ENCODE results near the gene VASN.

Gene VASN

GRCh38 chr16:4412159-4412558 is 40.5 kb downstream of the VASN start:
- H3K9ac ChIP-seq (ENCODE audit: insufficient read length, low read depth) = no peak overlapping the region
- H3K4me1 ChIP-seq (ENCODE audit: insufficient read depth, insufficient read length) = peaks cover 15% of the 10 kb centered on the region
- peaks cover 6% of the 10 kb centered on the region for H3K27me3 ChIP-seq (ENCODE audit: insufficient read depth, insufficient read length)
- H3K9me3 ChIP-seq (ENCODE audit: insufficient read depth, low read length) = no peaks in the 10 kb centered on the region
- no peak overlapping the region for H3K4me3 ChIP-seq (ENCODE audit: insufficient read length, low read depth)
- TF ChIP-seq SUZ12 (IDR thresholded peaks at IDR 0.05; ENCODE audit: extremely low read depth, insufficient read depth, insufficient read length) (no peak), ZNF274 (IDR thresholded peaks at IDR 0.05; ENCODE audit: low read depth, low read length) (no peak), YY1 (IDR thresholded peaks at IDR 0.05; ENCODE audit: insufficient read depth, insufficient read length) (no peak)
- H3K36me3 ChIP-seq (ENCODE audit: insufficient read depth, insufficient read length, low read length) = peaks cover 29% of the 10 kb centered on the region
- no peak for DNase-seq (ENCODE audit: low read depth, low spot score)

GRCh38 chr16:4412854-4413253 is 41.2 kb downstream of the VASN start:
- peaks cover 22% of the 10 kb centered on the region for H3K36me3 ChIP-seq (ENCODE audit: insufficient read depth, insufficient read length, low read length)
- no peak overlapping the region for H3K4me3 ChIP-seq (ENCODE audit: insufficient read length, low read depth)
- H3K27me3 ChIP-seq (ENCODE audit: insufficient read depth, insufficient read length) = peaks cover 10% of the 10 kb centered on the region
- DNase-seq (ENCODE audit: low read depth, low spot score) = no peak
- H3K4me1 ChIP-seq (ENCODE audit: insufficient read depth, insufficient read length) = peaks cover 15% of the 10 kb centered on the region
- no peaks in the 10 kb centered on the region for H3K9me3 ChIP-seq (ENCODE audit: insufficient read depth, low read length)
- no peak overlapping the region for H3K9ac ChIP-seq (ENCODE audit: insufficient read length, low read depth)
- TF ChIP-seq YY1 (IDR thresholded peaks at IDR 0.05; ENCODE audit: insufficient read depth, insufficient read length) (no peak), ZNF274 (IDR thresholded peaks at IDR 0.05; ENCODE audit: low read depth, low read length) (no peak), SUZ12 (IDR thresholded peaks at IDR 0.05; ENCODE audit: extremely low read depth, insufficient read depth, insufficient read length) (no peak)

GRCh38 chr16:4414187-4414917 is 42.7 kb downstream of the VASN start:
- Histone ChIP-seq H3K4me1 (ENCODE audit: insufficient read depth, insufficient read length) (peaks cover 14% of the 10 kb centered on the region), H3K4me3 (ENCODE audit: insufficient read length, low read depth) (no peak overlapping the region), H3K27me3 (ENCODE audit: insufficient read depth, insufficient read length) (peaks cover 10% of the 10 kb centered on the region), H3K9me3 (ENCODE audit: insufficient read depth, low read length) (no peaks in the 10 kb centered on the region), H3K36me3 (ENCODE audit: insufficient read depth, insufficient read length, low read length) (peaks cover 14% of the 10 kb centered on the region), H3K9ac (ENCODE audit: insufficient read length, low read depth) (no peak overlapping the region)
- TF ChIP-seq SUZ12 (IDR thresholded peaks at IDR 0.05; ENCODE audit: extremely low read depth, insufficient read depth, insufficient read length) = no peak
- TF ChIP-seq YY1 (IDR thresholded peaks at IDR 0.05; ENCODE audit: insufficient read depth, insufficient read length) = no peak
- no peak for TF ChIP-seq ZNF274 (IDR thresholded peaks at IDR 0.05; ENCODE audit: low read depth, low read length)
- no peak for DNase-seq (ENCODE audit: low read depth, low spot score)

GRCh38 chr16:4415538-4416199 is 44.0 kb downstream of the VASN start:
- TF ChIP-seq YY1 (IDR thresholded peaks at IDR 0.05; ENCODE audit: insufficient read depth, insufficient read length) (no peak), SUZ12 (IDR thresholded peaks at IDR 0.05; ENCODE audit: extremely low read depth, insufficient read depth, insufficient read length) (no peak), ZNF274 (IDR thresholded peaks at IDR 0.05; ENCODE audit: low read depth, low read length) (no peak)
- Histone ChIP-seq H3K27me3 (ENCODE audit: insufficient read depth, insufficient read length) (peaks cover 10% of the 10 kb centered on the region), H3K4me1 (ENCODE audit: insufficient read depth, insufficient read length) (peaks cover 10% of the 10 kb centered on the region), H3K4me3 (ENCODE audit: insufficient read length, low read depth) (peak overlapping the region; percentile 85), H3K9me3 (ENCODE audit: insufficient read depth, low read length) (no peaks in the 10 kb centered on the region), H3K36me3 (ENCODE audit: insufficient read depth, insufficient read length, low read length) (peaks cover 14% of the 10 kb centered on the region), H3K9ac (ENCODE audit: insufficient read length, low read depth) (peak overlapping the region; percentile 86)
- no peak for DNase-seq (ENCODE audit: low read depth, low spot score)

GRCh38 chr16:4416200-4417032 is 44.8 kb downstream of the VASN start, which contains the start of gene CORO7:
CORO7 (minus strand) TSS chr16:4416596; CDS start chr16:4416518, 78 bp downstream.
- no peak for DNase-seq (ENCODE audit: low read depth, low spot score)
- H3K9ac ChIP-seq (ENCODE audit: insufficient read length, low read depth) = peak within 1 kb of the TSS; percentile 86
- TF ChIP-seq SUZ12 (IDR thresholded peaks at IDR 0.05; ENCODE audit: extremely low read depth, insufficient read depth, insufficient read length) = no peak
- no peak for TF ChIP-seq YY1 (IDR thresholded peaks at IDR 0.05; ENCODE audit: insufficient read depth, insufficient read length)
- no peak for TF ChIP-seq ZNF274 (IDR thresholded peaks at IDR 0.05; ENCODE audit: low read depth, low read length)
- peaks cover 14% of the 10 kb centered on the region for H3K36me3 ChIP-seq (ENCODE audit: insufficient read depth, insufficient read length, low read length)
- peaks cover 10% of the 10 kb centered on the region for H3K4me1 ChIP-seq (ENCODE audit: insufficient read depth, insufficient read length)
- peak within 1 kb of the TSS; percentile 85 for H3K4me3 ChIP-seq (ENCODE audit: insufficient read length, low read depth)
- peaks cover 10% of the 10 kb centered on the region for H3K27me3 ChIP-seq (ENCODE audit: insufficient read depth, insufficient read length)
- no peaks in the 10 kb centered on the region for H3K9me3 ChIP-seq (ENCODE audit: insufficient read depth, low read length)

- H3K9ac ChIP-seq (ENCODE audit: insufficient read length, low read depth) = no peak overlapping the region
- DNase-seq (ENCODE audit: low read depth, low spot score) = no peak
- peaks cover 10% of the 10 kb centered on the region for H3K27me3 ChIP-seq (ENCODE audit: insufficient read depth, insufficient read length)
- H3K36me3 ChIP-seq (ENCODE audit: insufficient read depth, insufficient read length, low read length) = no peaks in the 10 kb centered on the region
- peaks cover 8% of the 10 kb centered on the region for H3K4me1 ChIP-seq (ENCODE audit: insufficient read depth, insufficient read length)
- no peaks in the 10 kb centered on the region for H3K9me3 ChIP-seq (ENCODE audit: insufficient read depth, low read length)
- TF ChIP-seq SUZ12 (IDR thresholded peaks at IDR 0.05; ENCODE audit: extremely low read depth, insufficient read depth, insufficient read length) (no peak), YY1 (IDR thresholded peaks at IDR 0.05; ENCODE audit: insufficient read depth, insufficient read length) (no peak), ZNF274 (IDR thresholded peaks at IDR 0.05; ENCODE audit: low read depth, low read length) (no peak)
- H3K4me3 ChIP-seq (ENCODE audit: insufficient read length, low read depth) = no peak overlapping the region
Observed at GRCh38 chr16:4419402-4419959, 47.8 kb downstream of the VASN start.
